Neural cell (in vitro differentiated cells): ENCODE results near the gene C3orf70. TPM values are rescaled to one million over a fixed set of nuclear protein-coding genes. Genes with fewer than 3 reads are reported as not detected.

ENCODE experiments used
- H2AFZ ChIP-seq: fragments of 200-600, 300-800 bp; sonication (generic), shearing (Covaris generic); 2 replicates; pipeline ENCODE4 v1.6.0; 2014; ENCODE audit warnings: low read depth, mild to moderate bottlenecking, antibody characterized with exemption, low read length, moderate library complexity
- H3F3A ChIP-seq: fragments of 200-600 bp; shearing (Covaris generic); 2 replicates; pipeline ENCODE4 v1.6.1; 2016; ENCODE audit warnings: mild to moderate bottlenecking, moderate library complexity, mixed read lengths, antibody characterized with exemption, low read length; ENCODE audit not compliant: insufficient read depth, poor library complexity, severe bottlenecking
- H3K27ac ChIP-seq: fragments of 200-600, 300-800 bp; sonication (generic), shearing (Covaris generic); 2 replicates; pipeline ENCODE4 v1.5.1; 2014; ENCODE audit warnings: mild to moderate bottlenecking, low read length, moderate library complexity
- H3K27me3 ChIP-seq: fragments of 300-800, 200-600 bp; sonication (generic), shearing (Covaris generic); 2 replicates; pipeline ENCODE4 v1.6.0; 2014; ENCODE audit warnings: mild to moderate bottlenecking, low read depth, low read length, moderate library complexity; ENCODE audit not compliant: insufficient read depth
- H3K36me3 ChIP-seq: fragments of 300-800, 200-600 bp; sonication (generic), shearing (Covaris generic); 2 replicates; pipeline ENCODE4 v1.5.1; 2014; ENCODE audit warnings: mild to moderate bottlenecking, antibody characterized with exemption, low read length, moderate library complexity; ENCODE audit not compliant: insufficient read depth
- H3K4me2 ChIP-seq: fragments of 300-800, 200-600 bp; sonication (generic), shearing (Covaris generic); 2 replicates; pipeline ENCODE4 v1.6.0; 2014; ENCODE audit warnings: mild to moderate bottlenecking, low read length
- H3K4me3 ChIP-seq: fragments of 300-800, 200-600 bp; sonication (generic), shearing (Covaris generic); 2 replicates; pipeline ENCODE4 v1.5.1; 2014; ENCODE audit warnings: mild to moderate bottlenecking, low read length, moderate library complexity
- H3K79me2 ChIP-seq: fragments of 200-600 bp; shearing (Covaris generic); replicated peaks from 2 replicates; pipeline ENCODE4 v1.6.0; 2014; ENCODE audit warnings: mild to moderate bottlenecking, low read length, moderate library complexity; ENCODE audit not compliant: insufficient read depth
- H3K9ac ChIP-seq: fragments of 300-800, 200-600 bp; sonication (generic), shearing (Covaris generic); 2 replicates; pipeline ENCODE4 v1.6.1; 2016; ENCODE audit warnings: mild to moderate bottlenecking, low read length, mixed read lengths
- H3K9me2 ChIP-seq: fragments of 200-600 bp; shearing (Covaris generic); 2 replicates; pipeline ENCODE4 v1.6.1; 2016; ENCODE audit warnings: mild to moderate bottlenecking, low read length, mixed read lengths; ENCODE audit not compliant: insufficient read depth
- H3K9me3 ChIP-seq: fragments of 200-600, 300-800 bp; sonication (generic), shearing (Covaris generic); 2 replicates; pipeline ENCODE4 v1.6.1; 2016; ENCODE audit warnings: mild to moderate bottlenecking, mixed run types, low read length, moderate library complexity, mixed read lengths
- H4K20me1 ChIP-seq: fragments of 200-600 bp; shearing (Covaris generic); 2 replicates; pipeline ENCODE4 v1.6.1; 2016; ENCODE audit warnings: mild to moderate bottlenecking, mixed run types; ENCODE audit not compliant: insufficient read depth
- EP300 ChIP-seq: fragments of 450-650 bp; conservative IDR thresholded peaks from 2 replicates; pipeline ENCODE4 v1.6.1; 2014; ENCODE audit warnings: antibody characterized with exemption, mild to moderate bottlenecking, moderate library complexity; ENCODE audit not compliant: poor library complexity, severe bottlenecking
- EZH2 ChIP-seq: fragments of 200-600, 300-800 bp; shearing (Covaris generic), sonication (generic); IDR thresholded peaks from 2 replicates; pipeline ENCODE4 v1.6.1; 2014; ENCODE audit warnings: antibody characterized with exemption, low read length, borderline replicate concordance, mild to moderate bottlenecking; ENCODE audit not compliant: insufficient read depth, poor library complexity, severe bottlenecking
- MXI1 ChIP-seq: fragments of 450-650 bp; conservative IDR thresholded peaks from 2 replicates; pipeline ENCODE4 v1.6.1; 2014; ENCODE audit warnings: antibody characterized with exemption, mild to moderate bottlenecking; ENCODE audit not compliant: poor library complexity, severe bottlenecking
- POLR2AphosphoS5 ChIP-seq: IDR thresholded peaks from 2 replicates; pipeline ENCODE4 v1.6.1; 2012
- RAD21 ChIP-seq: fragments of 450-650 bp; conservative IDR thresholded peaks from 2 replicates; pipeline ENCODE4 v1.6.1; 2014; ENCODE audit warnings: antibody characterized with exemption, mild to moderate bottlenecking, moderate library complexity
- SMC3 ChIP-seq: fragments of 450-650 bp; conservative IDR thresholded peaks from 2 replicates; pipeline ENCODE4 v1.6.1; 2014; ENCODE audit warnings: antibody characterized with exemption, mild to moderate bottlenecking, moderate library complexity; ENCODE audit not compliant: poor library complexity
- TAF1 ChIP-seq: IDR thresholded peaks from 2 replicates; pipeline ENCODE4 v1.6.1; 2012; ENCODE audit warnings: low read depth
- polyA plus RNA-seq: library from polyadenylated mRNA; depleted of rRNA; stranded (reverse); fragments of >200 nt; gene quantifications from 2 replicates; pipeline ENCODE4 v1.2.3, GENCODE V29; 2014
- TF ChIP-seq, protein P1 (sequence below): IDR thresholded peaks from 2 replicates; pipeline ENCODE4 v1.6.1; 2012; ENCODE audit warnings: borderline replicate concordance
- TF ChIP-seq, protein P2 (sequence below): fragments of 450-650 bp; IDR thresholded peaks from 2 replicates; pipeline ENCODE4 v1.5.1; 2014; ENCODE audit warnings: antibody characterized with exemption, mild to moderate bottlenecking, moderate library complexity; ENCODE audit not compliant: poor library complexity, severe bottlenecking

C3orf70 gene
- polyA plus RNA-seq, 1 donor from 2014 or later: 3.4 TPM

DNA sequence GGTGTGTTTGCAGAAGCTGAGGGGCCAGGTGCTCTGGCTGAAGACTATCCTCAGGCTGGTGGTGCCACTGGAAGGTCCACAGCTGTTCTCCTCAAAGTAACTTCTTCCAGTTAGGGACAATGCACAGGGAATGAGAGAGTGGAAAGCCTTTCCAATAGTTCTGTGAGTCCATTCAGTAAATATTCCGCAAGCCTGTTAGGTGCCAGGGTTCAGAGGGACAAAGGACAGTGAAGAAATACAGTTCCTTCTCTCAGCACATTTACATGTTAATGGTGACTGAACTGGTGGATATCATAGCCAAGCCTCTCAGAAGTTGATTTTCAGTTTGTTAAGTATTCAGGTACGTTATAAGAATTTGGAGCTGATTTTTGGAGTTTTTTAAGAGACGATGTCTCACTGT lies 122.5 kb downstream of the C3orf70 start:
- Histone ChIP-seq H3K9me3 (no peaks in the 10 kb centered on the region), H3K4me2 (no peak overlapping the region), H4K20me1 (no peaks in the 10 kb centered on the region), H3K27me3 (no peaks in the 10 kb centered on the region), H3K79me2 (no peaks in the 10 kb centered on the region), H3K9ac (no peak overlapping the region), H3K9me2 (no peaks in the 10 kb centered on the region), H3K36me3 (no peaks in the 10 kb centered on the region), H2AFZ (no peak overlapping the region), H3K27ac (no peak overlapping the region), H3F3A (no peaks in the 10 kb centered on the region), H3K4me3 (no peak overlapping the region)
- TF ChIP-seq POLR2AphosphoS5: no peak
- TF ChIP-seq MXI1: no peak
- no peak for TF ChIP-seq RAD21
- no peak for TF ChIP-seq TAF1
- no peak for TF ChIP-seq SMC3
- no peak for TF ChIP-seq EP300
- TF ChIP-seq, protein P1, sequence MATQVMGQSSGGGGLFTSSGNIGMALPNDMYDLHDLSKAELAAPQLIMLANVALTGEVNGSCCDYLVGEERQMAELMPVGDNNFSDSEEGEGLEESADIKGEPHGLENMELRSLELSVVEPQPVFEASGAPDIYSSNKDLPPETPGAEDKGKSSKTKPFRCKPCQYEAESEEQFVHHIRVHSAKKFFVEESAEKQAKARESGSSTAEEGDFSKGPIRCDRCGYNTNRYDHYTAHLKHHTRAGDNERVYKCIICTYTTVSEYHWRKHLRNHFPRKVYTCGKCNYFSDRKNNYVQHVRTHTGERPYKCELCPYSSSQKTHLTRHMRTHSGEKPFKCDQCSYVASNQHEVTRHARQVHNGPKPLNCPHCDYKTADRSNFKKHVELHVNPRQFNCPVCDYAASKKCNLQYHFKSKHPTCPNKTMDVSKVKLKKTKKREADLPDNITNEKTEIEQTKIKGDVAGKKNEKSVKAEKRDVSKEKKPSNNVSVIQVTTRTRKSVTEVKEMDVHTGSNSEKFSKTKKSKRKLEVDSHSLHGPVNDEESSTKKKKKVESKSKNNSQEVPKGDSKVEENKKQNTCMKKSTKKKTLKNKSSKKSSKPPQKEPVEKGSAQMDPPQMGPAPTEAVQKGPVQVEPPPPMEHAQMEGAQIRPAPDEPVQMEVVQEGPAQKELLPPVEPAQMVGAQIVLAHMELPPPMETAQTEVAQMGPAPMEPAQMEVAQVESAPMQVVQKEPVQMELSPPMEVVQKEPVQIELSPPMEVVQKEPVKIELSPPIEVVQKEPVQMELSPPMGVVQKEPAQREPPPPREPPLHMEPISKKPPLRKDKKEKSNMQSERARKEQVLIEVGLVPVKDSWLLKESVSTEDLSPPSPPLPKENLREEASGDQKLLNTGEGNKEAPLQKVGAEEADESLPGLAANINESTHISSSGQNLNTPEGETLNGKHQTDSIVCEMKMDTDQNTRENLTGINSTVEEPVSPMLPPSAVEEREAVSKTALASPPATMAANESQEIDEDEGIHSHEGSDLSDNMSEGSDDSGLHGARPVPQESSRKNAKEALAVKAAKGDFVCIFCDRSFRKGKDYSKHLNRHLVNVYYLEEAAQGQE: no peak
- no peak for TF ChIP-seq EZH2
- TF ChIP-seq, protein P2, sequence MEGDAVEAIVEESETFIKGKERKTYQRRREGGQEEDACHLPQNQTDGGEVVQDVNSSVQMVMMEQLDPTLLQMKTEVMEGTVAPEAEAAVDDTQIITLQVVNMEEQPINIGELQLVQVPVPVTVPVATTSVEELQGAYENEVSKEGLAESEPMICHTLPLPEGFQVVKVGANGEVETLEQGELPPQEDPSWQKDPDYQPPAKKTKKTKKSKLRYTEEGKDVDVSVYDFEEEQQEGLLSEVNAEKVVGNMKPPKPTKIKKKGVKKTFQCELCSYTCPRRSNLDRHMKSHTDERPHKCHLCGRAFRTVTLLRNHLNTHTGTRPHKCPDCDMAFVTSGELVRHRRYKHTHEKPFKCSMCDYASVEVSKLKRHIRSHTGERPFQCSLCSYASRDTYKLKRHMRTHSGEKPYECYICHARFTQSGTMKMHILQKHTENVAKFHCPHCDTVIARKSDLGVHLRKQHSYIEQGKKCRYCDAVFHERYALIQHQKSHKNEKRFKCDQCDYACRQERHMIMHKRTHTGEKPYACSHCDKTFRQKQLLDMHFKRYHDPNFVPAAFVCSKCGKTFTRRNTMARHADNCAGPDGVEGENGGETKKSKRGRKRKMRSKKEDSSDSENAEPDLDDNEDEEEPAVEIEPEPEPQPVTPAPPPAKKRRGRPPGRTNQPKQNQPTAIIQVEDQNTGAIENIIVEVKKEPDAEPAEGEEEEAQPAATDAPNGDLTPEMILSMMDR: no peak

DNA sequence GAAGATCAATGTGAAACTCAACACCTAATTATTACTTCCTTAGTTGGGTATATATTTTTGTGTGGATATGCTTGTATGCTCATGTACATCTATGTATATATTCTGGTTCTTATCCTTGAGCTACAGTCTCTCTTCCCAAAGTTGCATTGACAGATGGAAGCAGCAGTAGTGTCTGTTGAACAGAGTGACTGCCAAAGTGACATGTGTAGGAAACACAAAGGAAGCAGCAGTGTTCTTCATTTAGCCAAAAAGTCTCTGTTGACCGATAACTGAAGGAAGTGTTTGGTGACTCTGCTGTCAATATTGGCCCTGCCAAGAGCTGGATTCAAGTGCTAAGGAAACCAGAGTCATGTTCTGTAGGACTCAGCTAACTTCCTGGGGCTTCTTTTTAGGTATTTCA lies 123.8 kb downstream of the C3orf70 start:
- H2AFZ ChIP-seq: no peak overlapping the region
- H3K9me2 ChIP-seq: no peaks in the 10 kb centered on the region
- H3K9me3 ChIP-seq: no peaks in the 10 kb centered on the region
- no peaks in the 10 kb centered on the region for H3K27me3 ChIP-seq
- no peak for TF ChIP-seq EP300
- TF ChIP-seq, protein P2: no peak
- TF ChIP-seq POLR2AphosphoS5: no peak
- TF ChIP-seq RAD21: no peak
- TF ChIP-seq SMC3: no peak
- TF ChIP-seq EZH2: no peak
- TF ChIP-seq TAF1: no peak
- no peak for TF ChIP-seq MXI1
- TF ChIP-seq, protein P1: no peak
- H3K27ac ChIP-seq: no peak overlapping the region
- no peak overlapping the region for H3K4me2 ChIP-seq
- H3K4me3 ChIP-seq: no peak overlapping the region
- no peak overlapping the region for H3K9ac ChIP-seq
- H4K20me1 ChIP-seq: no peaks in the 10 kb centered on the region
- H3K36me3 ChIP-seq: no peaks in the 10 kb centered on the region
- H3K79me2 ChIP-seq: no peaks in the 10 kb centered on the region
- no peaks in the 10 kb centered on the region for H3F3A ChIP-seq
